Chondrocyte (in vitro differentiated cells): ENCODE results near the gene AGBL4. TPM values are rescaled to one million over a fixed set of nuclear protein-coding genes. Genes with fewer than 3 reads are reported as not detected.
A peak's percentile ranks its signal among the peaks of the same experiment; 100 is the strongest.

Experiments used
- DNase-seq: peaks from one replicate; pipeline ENCODE4 v3.0.0; 2021; ENCODE audit warnings: mixed read lengths, low spot score
- H3K27ac Mint-ChIP-seq: one replicate; pipeline ENCODE4 v1.8.0; 2021; ENCODE audit warnings: mild to moderate bottlenecking, moderate library complexity, mixed read lengths; ENCODE audit not compliant: unreplicated experiment
- H3K27me3 Mint-ChIP-seq: 2 replicates; pipeline ENCODE4 v1.8.0; 2021; ENCODE audit warnings: low read depth, mixed read lengths
- H3K36me3 Mint-ChIP-seq: 2 replicates; pipeline ENCODE4 v1.8.0; 2021; ENCODE audit warnings: low read depth, mixed read lengths
- H3K4me1 Mint-ChIP-seq: 2 replicates; pipeline ENCODE4 v1.8.0; 2021; ENCODE audit warnings: low read depth, mild to moderate bottlenecking, mixed read lengths
- H3K4me3 Mint-ChIP-seq: one replicate; pipeline ENCODE4 v1.8.0; 2021; ENCODE audit warnings: mild to moderate bottlenecking, moderate library complexity, mixed read lengths; ENCODE audit not compliant: unreplicated experiment
- H3K9me3 Mint-ChIP-seq: 2 replicates; pipeline ENCODE4 v1.8.0; 2021; ENCODE audit warnings: low read depth, mixed read lengths
- CTCF ChIP-seq: fragments of 200-600 bp; sonication (generic); IDR thresholded peaks from 2 replicates; pipeline ENCODE4 v1.5.0; 2021; ENCODE audit warnings: antibody characterized with exemption, mild to moderate bottlenecking, moderate library complexity
- total RNA-seq: library from RNA; stranded (reverse); gene quantifications from 3 replicates; pipeline ENCODE4 v1.2.1, GENCODE V29; 2021

Gene AGBL4
- total RNA-seq, 1 donor from 2014 or later, result not detected

DNA sequence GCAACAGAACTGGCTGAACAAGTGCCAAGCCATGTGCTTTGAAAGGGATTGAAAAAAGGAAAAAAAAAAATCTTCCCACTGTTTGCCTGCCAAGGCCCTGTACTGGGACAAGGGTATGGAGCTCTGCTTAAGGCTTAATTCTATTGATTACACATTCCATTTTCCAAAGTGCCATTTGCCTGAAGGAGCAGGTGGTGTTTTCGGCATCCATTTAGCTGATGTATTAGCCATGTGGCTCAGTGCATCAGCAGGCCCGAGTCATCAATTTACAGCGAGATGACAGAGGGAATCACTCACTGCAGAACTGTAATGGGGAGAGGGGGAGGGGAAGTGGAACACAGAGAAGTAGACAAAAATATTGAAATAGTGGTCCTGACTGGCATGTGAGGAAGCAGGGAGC, 1102.9 kb downstream of the AGBL4 start:
- Mint-ChIP-seq H3K27me3 (peaks cover 1% of the 10 kb centered on the region), H3K4me3 (no peak overlapping the region), H3K36me3 (no peaks in the 10 kb centered on the region), H3K27ac (no peak overlapping the region), H3K4me1 (no peaks in the 10 kb centered on the region), H3K9me3 (no peaks in the 10 kb centered on the region)
- no peak for TF ChIP-seq CTCF
- DNase-seq, result no peak

DNA sequence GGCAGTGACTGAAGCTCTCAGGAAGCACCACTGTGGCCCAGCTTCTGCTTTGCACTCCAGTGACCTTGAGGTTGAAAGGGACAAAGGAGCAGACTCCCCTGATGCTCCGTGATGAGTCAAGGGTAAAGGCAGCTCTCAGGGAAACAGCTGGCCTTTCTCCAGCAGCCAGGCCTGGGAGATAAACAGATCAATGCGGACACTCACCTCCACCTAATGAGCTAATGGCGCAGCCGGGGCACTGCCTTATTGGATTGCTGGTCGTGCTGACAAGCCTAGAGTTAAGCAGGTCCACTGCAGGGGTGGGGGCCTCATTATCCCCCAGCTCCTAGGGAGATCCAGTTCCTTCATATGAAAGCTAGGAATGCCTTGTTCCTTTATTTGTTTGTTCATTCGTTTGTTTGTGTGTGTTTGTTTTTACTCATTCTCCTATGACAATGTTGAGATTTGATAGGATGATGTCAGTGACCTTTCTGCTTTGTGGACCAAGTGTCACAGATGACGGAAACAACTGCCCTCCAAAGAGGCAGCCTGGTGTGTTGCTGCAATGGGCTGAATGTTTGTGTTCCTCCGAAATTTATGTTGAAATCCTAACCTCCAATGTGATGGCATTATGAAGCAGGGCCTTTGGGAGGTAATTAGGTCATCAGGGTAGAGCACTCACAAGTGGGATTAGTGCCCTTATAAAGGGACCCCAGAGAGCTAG, 1105.7 kb downstream of the AGBL4 start:
- no peaks in the 10 kb centered on the region for H3K9me3 Mint-ChIP-seq
- peaks cover 1% of the 10 kb centered on the region for H3K27me3 Mint-ChIP-seq
- H3K4me3 Mint-ChIP-seq, result no peak overlapping the region
- H3K4me1 Mint-ChIP-seq, result no peaks in the 10 kb centered on the region
- no peak overlapping the region for H3K27ac Mint-ChIP-seq
- DNase-seq, result no peak
- no peak for TF ChIP-seq CTCF
- no peaks in the 10 kb centered on the region for H3K36me3 Mint-ChIP-seq

DNA sequence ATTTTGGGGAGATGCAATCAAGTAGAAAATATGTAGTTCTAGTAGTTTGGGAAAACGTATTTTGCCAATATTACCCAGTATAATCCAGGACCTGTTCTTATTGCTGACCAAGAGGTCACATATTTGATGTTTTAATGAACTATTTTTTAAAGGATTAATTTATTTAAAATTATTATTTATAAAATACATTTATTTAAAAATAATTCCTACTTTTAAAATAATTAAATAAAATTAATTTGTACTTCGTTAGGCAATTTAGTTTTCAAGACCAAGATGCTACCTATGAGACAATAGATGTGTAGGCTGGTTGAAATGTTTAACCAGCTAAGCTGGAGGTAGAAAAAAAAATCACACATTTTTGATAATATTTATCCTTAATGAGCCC, 1106.7 kb downstream of the AGBL4 start:
- Mint-ChIP-seq H3K4me1 (no peaks in the 10 kb centered on the region), H3K9me3 (no peaks in the 10 kb centered on the region), H3K27ac (no peak overlapping the region), H3K27me3 (peaks cover 1% of the 10 kb centered on the region), H3K4me3 (no peak overlapping the region), H3K36me3 (no peaks in the 10 kb centered on the region)
- no peak for DNase-seq
- TF ChIP-seq CTCF, result no peak

- TF ChIP-seq CTCF, result peak; percentile 71
- Mint-ChIP-seq H3K4me1 (no peaks in the 10 kb centered on the region), H3K27ac (no peak overlapping the region), H3K27me3 (peaks cover 1% of the 10 kb centered on the region), H3K36me3 (no peaks in the 10 kb centered on the region), H3K9me3 (no peaks in the 10 kb centered on the region), H3K4me3 (no peak overlapping the region)
- DNase-seq, result no peak
Measured at GRCh38 chr1:48916130-48917069, 1107.4 kb downstream of the AGBL4 start.

DNA sequence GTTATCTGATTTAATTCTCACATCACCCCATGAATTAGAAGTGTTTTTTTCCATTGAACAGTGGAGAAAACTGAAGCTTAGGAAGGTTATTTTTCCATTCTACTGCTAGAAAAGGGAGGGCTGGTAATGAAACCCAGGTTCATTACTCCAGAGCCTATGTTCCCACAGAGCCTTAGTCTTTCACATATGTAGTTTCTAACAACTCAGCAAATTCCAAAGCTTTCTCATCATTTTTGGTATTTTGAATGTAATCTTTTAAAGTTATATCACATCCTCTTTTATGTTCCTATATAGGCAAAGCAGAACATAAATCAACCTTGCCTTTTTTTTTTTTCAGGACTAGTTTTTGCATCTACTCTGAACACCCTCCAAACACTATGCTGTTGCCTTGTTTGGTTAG, 1115.1 kb downstream of the AGBL4 start:
- Mint-ChIP-seq H3K4me1 (no peaks in the 10 kb centered on the region), H3K36me3 (no peaks in the 10 kb centered on the region), H3K4me3 (no peak overlapping the region), H3K9me3 (no peaks in the 10 kb centered on the region), H3K27ac (no peak overlapping the region), H3K27me3 (peaks cover 7% of the 10 kb centered on the region)
- no peak for DNase-seq
- TF ChIP-seq CTCF, result no peak
